Fibroblast of lung (primary cell): ENCODE results near the gene TCERG1L.

Experiments used
- EZH2 ChIP-seq: IDR thresholded peaks from 2 replicates; pipeline ENCODE4 v1.5.1; 2012; ENCODE audit warnings: low read length, control low read depth, mild to moderate bottlenecking; ENCODE audit errors: missing control alignments
- TF ChIP-seq, protein P1 (sequence below), 2 donors: IDR thresholded peaks in 1 of 2; conservative IDR thresholded peaks in 1 of 2; 1 replicate in 1 of 2; 2 replicates in 1 of 2; pipeline ENCODE4 v1.5.1; 2011 to 2012; ENCODE audit warnings: low read length in 2 of 2, control low read depth in 1 of 2, inconsistent platforms in 1 of 2, low read depth in 1 of 2, mild to moderate bottlenecking in 1 of 2

DNA sequence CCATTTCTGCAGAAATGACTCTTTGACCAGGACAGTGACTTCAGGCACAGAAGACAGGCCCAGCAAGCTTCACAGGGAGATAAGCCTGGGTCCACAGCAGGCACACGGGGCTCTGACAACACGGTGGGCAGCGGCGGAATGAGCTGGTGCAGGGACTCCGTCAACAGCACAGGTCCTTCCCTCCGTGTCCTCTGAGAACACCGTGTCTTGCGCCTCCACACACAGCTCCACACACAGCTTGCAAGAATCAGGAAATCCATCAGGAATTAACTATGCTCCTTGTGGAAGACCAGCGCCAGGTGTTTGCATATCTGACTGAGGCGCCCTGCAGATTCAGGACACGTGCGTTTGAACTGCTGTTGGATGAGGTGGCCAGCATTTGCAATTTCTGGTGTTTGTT is 39.6 kb downstream of the TCERG1L start:
- TF ChIP-seq, protein P1, sequence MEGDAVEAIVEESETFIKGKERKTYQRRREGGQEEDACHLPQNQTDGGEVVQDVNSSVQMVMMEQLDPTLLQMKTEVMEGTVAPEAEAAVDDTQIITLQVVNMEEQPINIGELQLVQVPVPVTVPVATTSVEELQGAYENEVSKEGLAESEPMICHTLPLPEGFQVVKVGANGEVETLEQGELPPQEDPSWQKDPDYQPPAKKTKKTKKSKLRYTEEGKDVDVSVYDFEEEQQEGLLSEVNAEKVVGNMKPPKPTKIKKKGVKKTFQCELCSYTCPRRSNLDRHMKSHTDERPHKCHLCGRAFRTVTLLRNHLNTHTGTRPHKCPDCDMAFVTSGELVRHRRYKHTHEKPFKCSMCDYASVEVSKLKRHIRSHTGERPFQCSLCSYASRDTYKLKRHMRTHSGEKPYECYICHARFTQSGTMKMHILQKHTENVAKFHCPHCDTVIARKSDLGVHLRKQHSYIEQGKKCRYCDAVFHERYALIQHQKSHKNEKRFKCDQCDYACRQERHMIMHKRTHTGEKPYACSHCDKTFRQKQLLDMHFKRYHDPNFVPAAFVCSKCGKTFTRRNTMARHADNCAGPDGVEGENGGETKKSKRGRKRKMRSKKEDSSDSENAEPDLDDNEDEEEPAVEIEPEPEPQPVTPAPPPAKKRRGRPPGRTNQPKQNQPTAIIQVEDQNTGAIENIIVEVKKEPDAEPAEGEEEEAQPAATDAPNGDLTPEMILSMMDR (conservative IDR thresholded peaks at IDR 0.05 in 1 of 2, IDR thresholded peaks at IDR 0.05 in 1 of 2; ENCODE audit: low read depth in 1 of 2, low read length in 2 of 2) = no peak
- TF ChIP-seq EZH2 = no peak
